Neutrophil (primary cell): ENCODE data around the gene G6PC3.

Experiments used
- H3K27ac ChIP-seq: fragments of 200-600 bp; sonication (generic); 2 replicates; pipeline ENCODE4 v1.5.1; 2016; ENCODE audit warnings: mild to moderate bottlenecking, moderate library complexity
- H3K27me3 ChIP-seq: fragments of 200-600 bp; sonication (generic); 2 replicates; pipeline ENCODE4 v1.6.0; 2016; ENCODE audit warnings: mild to moderate bottlenecking
- H3K36me3 ChIP-seq: fragments of 200-600 bp; sonication (generic); 2 replicates; pipeline ENCODE4 v1.5.1; 2017
- H3K4me1 ChIP-seq, 2 experiments: fragments of 200-600 bp in 1 of 2; sonication (generic) in 1 of 2; 1 replicate in 1 of 2; 2 replicates in 1 of 2; pipeline versions ENCODE4 v1.5.1 to v1.6.1; 2013 to 2016; ENCODE audit warnings: low read depth in 1 of 2, low read length in 1 of 2, mild to moderate bottlenecking in 1 of 2, moderate library complexity in 1 of 2; ENCODE audit not compliant: control insufficient read depth in 1 of 2, insufficient read depth in 1 of 2
- H3K4me3 ChIP-seq, 2 experiments: fragments of 200-600 bp in 1 of 2; sonication (generic) in 1 of 2; 1 replicate in 1 of 2; 2 replicates in 1 of 2; pipeline ENCODE4 v1.5.1; 2013 to 2016; ENCODE audit warnings: low read depth in 1 of 2, low read length in 1 of 2, mild to moderate bottlenecking in 1 of 2, moderate library complexity in 1 of 2
- H3K9me3 ChIP-seq: fragments of 200-600 bp; sonication (generic); 2 replicates; pipeline ENCODE4 v1.5.1; 2016
- TF ChIP-seq, protein P1 (sequence below): fragments of 200-600 bp; sonication (generic); IDR thresholded peaks from 2 replicates; pipeline ENCODE4 v1.5.1; 2016; ENCODE audit warnings: antibody characterized with exemption

The G6PC3 gene

DNA sequence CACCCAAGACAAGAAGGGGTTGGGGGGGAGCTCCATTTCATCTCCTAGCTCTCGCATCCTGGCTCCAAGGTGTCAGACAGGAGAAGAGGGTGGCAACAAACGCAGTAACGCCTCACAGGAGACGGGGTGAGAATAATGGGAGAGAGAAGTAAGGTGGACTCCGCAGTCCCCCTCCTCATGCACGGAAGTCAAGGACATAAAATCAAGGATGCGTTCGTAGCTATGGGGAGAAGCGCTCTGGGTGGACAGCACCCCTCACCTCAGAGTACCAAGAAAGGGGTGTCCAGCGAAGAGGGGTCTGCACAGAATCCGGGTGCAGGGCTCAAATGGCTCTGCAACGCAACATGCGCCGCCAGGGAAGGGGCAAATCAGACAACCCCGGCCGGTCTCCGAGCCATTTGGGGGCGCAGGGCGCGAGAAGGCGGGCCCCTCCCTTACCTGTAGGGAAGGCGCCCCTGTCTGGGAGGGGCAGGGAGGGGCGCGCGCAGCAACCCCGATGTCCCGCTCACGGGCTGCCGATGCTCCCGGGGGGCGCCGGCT is 52.4 kb downstream of the G6PC3 start:
- peak overlapping the region; percentile 98 for H3K27ac ChIP-seq
- no peaks in the 10 kb centered on the region for H3K9me3 ChIP-seq
- peaks cover 22 to 27% of the 10 kb centered on the region in 2 experiments for H3K4me1 ChIP-seq
- H3K4me3 ChIP-seq, result peak overlapping the region; percentile 94
- H3K27me3 ChIP-seq, result no peaks in the 10 kb centered on the region
- peaks cover 15% of the 10 kb centered on the region for H3K36me3 ChIP-seq
- TF ChIP-seq, protein P1, sequence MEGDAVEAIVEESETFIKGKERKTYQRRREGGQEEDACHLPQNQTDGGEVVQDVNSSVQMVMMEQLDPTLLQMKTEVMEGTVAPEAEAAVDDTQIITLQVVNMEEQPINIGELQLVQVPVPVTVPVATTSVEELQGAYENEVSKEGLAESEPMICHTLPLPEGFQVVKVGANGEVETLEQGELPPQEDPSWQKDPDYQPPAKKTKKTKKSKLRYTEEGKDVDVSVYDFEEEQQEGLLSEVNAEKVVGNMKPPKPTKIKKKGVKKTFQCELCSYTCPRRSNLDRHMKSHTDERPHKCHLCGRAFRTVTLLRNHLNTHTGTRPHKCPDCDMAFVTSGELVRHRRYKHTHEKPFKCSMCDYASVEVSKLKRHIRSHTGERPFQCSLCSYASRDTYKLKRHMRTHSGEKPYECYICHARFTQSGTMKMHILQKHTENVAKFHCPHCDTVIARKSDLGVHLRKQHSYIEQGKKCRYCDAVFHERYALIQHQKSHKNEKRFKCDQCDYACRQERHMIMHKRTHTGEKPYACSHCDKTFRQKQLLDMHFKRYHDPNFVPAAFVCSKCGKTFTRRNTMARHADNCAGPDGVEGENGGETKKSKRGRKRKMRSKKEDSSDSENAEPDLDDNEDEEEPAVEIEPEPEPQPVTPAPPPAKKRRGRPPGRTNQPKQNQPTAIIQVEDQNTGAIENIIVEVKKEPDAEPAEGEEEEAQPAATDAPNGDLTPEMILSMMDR, result no peak

DNA sequence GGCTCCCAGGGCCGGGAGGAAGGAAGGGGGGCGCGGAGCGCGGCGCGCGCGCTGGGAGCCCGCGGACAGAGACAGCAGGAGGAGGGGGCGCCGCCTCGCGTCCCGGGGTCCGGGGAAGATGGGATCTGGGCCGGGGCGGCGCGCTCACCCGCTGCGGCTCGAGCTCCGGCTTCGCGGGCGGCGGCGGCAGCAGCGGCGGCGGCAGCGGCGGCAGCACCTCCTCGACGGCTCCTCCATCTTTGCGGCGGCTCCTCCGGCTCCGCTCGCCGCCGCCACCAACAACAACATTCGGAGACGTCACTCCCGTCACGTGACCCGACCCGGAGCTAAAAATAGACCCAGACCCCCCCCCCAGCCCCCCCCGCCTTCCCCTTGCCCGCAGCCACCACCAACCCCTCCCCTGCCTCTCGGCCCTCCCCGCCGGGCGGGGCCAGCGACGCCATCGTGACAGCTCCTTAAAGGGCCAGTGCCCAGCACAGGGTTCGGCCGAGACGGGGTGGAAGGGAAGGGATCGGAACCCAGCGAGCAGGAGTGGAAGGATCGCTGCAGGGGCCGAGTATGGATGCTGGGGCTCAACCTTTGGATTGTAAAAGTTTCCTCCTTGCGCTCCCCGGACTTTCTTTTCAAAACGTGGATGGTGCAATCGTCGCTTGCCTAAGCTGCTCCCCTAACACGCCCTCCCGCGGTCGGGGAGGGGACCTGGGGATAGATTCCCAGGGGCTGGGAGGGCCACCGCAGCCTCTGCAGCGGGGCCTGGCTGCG is 53.0 kb downstream of the G6PC3 start, which contains the start of gene HDAC5:
Gene HDAC5, minus strand, starts transcription at position 286 of the 762 bp plus-strand sequence. CDS start 6,126 bp downstream, outside the sequence.
- Histone ChIP-seq H3K9me3 (no peaks in the 10 kb centered on the region), H3K4me3 (peak within 1 kb of the TSS; percentile 94), H3K36me3 (peaks cover 15% of the 10 kb centered on the region), H3K4me1 (peaks cover 22 to 27% of the 10 kb centered on the region in 2 experiments), H3K27ac (peak within 1 kb of the TSS; percentile 98), H3K27me3 (no peaks in the 10 kb centered on the region)
- TF ChIP-seq, protein P1, result peak; percentile 54

DNA sequence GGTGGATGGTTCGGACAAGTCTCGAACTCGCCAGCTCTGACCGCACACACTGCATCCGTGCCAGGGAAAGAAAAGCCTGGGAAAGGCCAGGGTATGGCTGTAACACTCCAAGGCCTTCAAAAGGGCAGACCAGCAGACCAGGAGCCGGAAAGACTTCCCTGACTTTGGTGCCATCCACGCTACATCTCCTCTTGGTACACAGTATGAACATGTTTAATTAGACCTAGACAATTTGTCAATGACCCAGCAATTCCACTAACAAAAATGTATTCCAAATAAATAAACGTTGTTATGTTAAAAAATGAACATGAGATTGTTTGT is 53.5 kb downstream of the G6PC3 start:
- H3K27ac ChIP-seq, result peak overlapping the region; percentile 98
- TF ChIP-seq, protein P1, result no peak
- H3K36me3 ChIP-seq, result peaks cover 13% of the 10 kb centered on the region
- no peaks in the 10 kb centered on the region for H3K27me3 ChIP-seq
- H3K4me1 ChIP-seq, result peaks cover 22 to 27% of the 10 kb centered on the region in 2 experiments
- H3K4me3 ChIP-seq, result peak overlapping the region; percentile 94
- H3K9me3 ChIP-seq, result no peaks in the 10 kb centered on the region
